Brain microvascular endothelial cell (primary cell): ENCODE data around the gene FREM2.

Source experiments
- DNase-seq: peaks from one replicate; pipeline ENCODE4 v3.0.0-alpha.2; 2020
- H3K27ac ChIP-seq: fragments of 250-450 bp; sonication (Bioruptor Pico); 2 replicates; pipeline ENCODE4 v1.5.1; 2020; ENCODE audit warnings: mild to moderate bottlenecking, moderate library complexity
- H3K27me3 ChIP-seq: fragments of 250-450 bp; sonication (Bioruptor Pico); replicated peaks from 2 replicates; pipeline ENCODE4 v1.5.1; 2020; ENCODE audit warnings: mild to moderate bottlenecking
- H3K36me3 ChIP-seq: fragments of 250-450 bp; sonication (Bioruptor Pico); replicated peaks from 2 replicates; pipeline ENCODE4 v1.5.1; 2020; ENCODE audit warnings: mild to moderate bottlenecking
- H3K4me3 ChIP-seq: 2 replicates; pipeline ENCODE4 v1.5.1; 2011; ENCODE audit warnings: low read depth, mild to moderate bottlenecking, control low read depth, low read length, moderate library complexity
- CTCF ChIP-seq: IDR thresholded peaks from 2 replicates; pipeline ENCODE4 v1.5.1; 2011; ENCODE audit warnings: low read depth, mild to moderate bottlenecking, moderate library complexity, low read length, control low read depth, inconsistent platforms; ENCODE audit errors: missing control alignments
- in situ Hi-C: cut with HindIII; loops from 2 replicates; pipeline ENCODE4 v1.10.0; 2017; ENCODE audit warnings: low sequenced_read_pairs, low pct_ligation_motif_present

The FREM2 gene

GRCh38 chr13:38850868-38851626 lies 164.2 kb downstream of the FREM2 start:
- DNase-seq: no peak
- in situ Hi-C loops: no loop called here
- no peak for TF ChIP-seq CTCF
- no peak overlapping the region for H3K27ac ChIP-seq
- H3K27me3 ChIP-seq: no peaks in the 10 kb centered on the region
- no peaks in the 10 kb centered on the region for H3K36me3 ChIP-seq
- no peak overlapping the region for H3K4me3 ChIP-seq

- DNase-seq: no peak
- H3K27ac ChIP-seq: no peak overlapping the region
- TF ChIP-seq CTCF: no peak
- in situ Hi-C loops: no loop called here
- H3K27me3 ChIP-seq: no peaks in the 10 kb centered on the region
- H3K4me3 ChIP-seq: no peak overlapping the region
- no peaks in the 10 kb centered on the region for H3K36me3 ChIP-seq
These were observed 167.3 kb downstream of the FREM2 start for GRCh38 chr13:38854226-38854625.

GRCh38 chr13:38856065-38856464 lies 169.2 kb downstream of the FREM2 start:
- H3K36me3 ChIP-seq: no peaks in the 10 kb centered on the region
- H3K27me3 ChIP-seq: no peaks in the 10 kb centered on the region
- no peak overlapping the region for H3K27ac ChIP-seq
- no peak overlapping the region for H3K4me3 ChIP-seq
- DNase-seq: no peak
- no peak for TF ChIP-seq CTCF
- in situ Hi-C loops: no loop called here

- H3K27me3 ChIP-seq: no peaks in the 10 kb centered on the region
- in situ Hi-C loops: no loop called here
- no peak overlapping the region for H3K4me3 ChIP-seq
- H3K36me3 ChIP-seq: no peaks in the 10 kb centered on the region
- H3K27ac ChIP-seq: no peak overlapping the region
- TF ChIP-seq CTCF: no peak
- no peak for DNase-seq
These were observed 175.6 kb downstream of the FREM2 start for GRCh38 chr13:38862443-38862842.

- no peak for DNase-seq
- no peak for TF ChIP-seq CTCF
These were observed 176.7 kb downstream of the FREM2 start for GRCh38 chr13:38863536-38863935.

GRCh38 chr13:38866649-38867048 lies 179.8 kb downstream of the FREM2 start:
- TF ChIP-seq CTCF: no peak
- in situ Hi-C loops: no loop called here
- Histone ChIP-seq H3K36me3 (no peaks in the 10 kb centered on the region), H3K27me3 (no peaks in the 10 kb centered on the region), H3K4me3 (no peak overlapping the region), H3K27ac (no peak overlapping the region)
- no peak for DNase-seq

More at GRCh38 chr13:38863536-38863935, 176.7 kb downstream of the FREM2 start:
- H3K27me3 ChIP-seq: no peaks in the 10 kb centered on the region
- no peak overlapping the region for H3K4me3 ChIP-seq
- in situ Hi-C loops: no loop called here
- no peaks in the 10 kb centered on the region for H3K36me3 ChIP-seq
- H3K27ac ChIP-seq: no peak overlapping the region
